ENCODE measurements around the gene PALLD.

- TF ChIP-seq POLR2A (IDR thresholded peaks at IDR 0.05), result no peak
- TF ChIP-seq, protein P1, sequence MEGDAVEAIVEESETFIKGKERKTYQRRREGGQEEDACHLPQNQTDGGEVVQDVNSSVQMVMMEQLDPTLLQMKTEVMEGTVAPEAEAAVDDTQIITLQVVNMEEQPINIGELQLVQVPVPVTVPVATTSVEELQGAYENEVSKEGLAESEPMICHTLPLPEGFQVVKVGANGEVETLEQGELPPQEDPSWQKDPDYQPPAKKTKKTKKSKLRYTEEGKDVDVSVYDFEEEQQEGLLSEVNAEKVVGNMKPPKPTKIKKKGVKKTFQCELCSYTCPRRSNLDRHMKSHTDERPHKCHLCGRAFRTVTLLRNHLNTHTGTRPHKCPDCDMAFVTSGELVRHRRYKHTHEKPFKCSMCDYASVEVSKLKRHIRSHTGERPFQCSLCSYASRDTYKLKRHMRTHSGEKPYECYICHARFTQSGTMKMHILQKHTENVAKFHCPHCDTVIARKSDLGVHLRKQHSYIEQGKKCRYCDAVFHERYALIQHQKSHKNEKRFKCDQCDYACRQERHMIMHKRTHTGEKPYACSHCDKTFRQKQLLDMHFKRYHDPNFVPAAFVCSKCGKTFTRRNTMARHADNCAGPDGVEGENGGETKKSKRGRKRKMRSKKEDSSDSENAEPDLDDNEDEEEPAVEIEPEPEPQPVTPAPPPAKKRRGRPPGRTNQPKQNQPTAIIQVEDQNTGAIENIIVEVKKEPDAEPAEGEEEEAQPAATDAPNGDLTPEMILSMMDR (IDR thresholded peaks at IDR 0.05), result no peak
These were observed 95.8 kb downstream of the PALLD start for GRCh38 chr4:168592676-168593075.
